NCI-H2107 (cell line): Measurements from ENCODE around the gene ALG1L2.
"Not testable (repeated sequence)": the region's sequence is repeated elsewhere in the genome, so short reads cannot be mapped to it uniquely, and the experiment has no call there.

Experiments used
- DNase-seq: peaks from one replicate; lab custom pipeline; 2025; lab: John Stamatoyannopoulos, UW

ALG1L2 gene

GRCh38 chr3:130094491-130094941, 12.9 kb downstream of the ALG1L2 start:
- DNase-seq: not testable (repeated sequence)

GRCh38 chr3:130095858-130096257, 14.2 kb downstream of the ALG1L2 start:
- DNase-seq: not testable (repeated sequence)

GRCh38 chr3:130097096-130097495, 15.5 kb downstream of the ALG1L2 start:
- DNase-seq: not testable (repeated sequence)

GRCh38 chr3:130097690-130098638, 16.3 kb downstream of the ALG1L2 start:
- DNase-seq: not testable (repeated sequence)

GRCh38 chr3:130098639-130099385, 17.2 kb downstream of the ALG1L2 start:
- DNase-seq: not testable (repeated sequence)

GRCh38 chr3:130102545-130102944, 20.9 kb downstream of the ALG1L2 start:
- not testable (repeated sequence) for DNase-seq

- not testable (repeated sequence) for DNase-seq
Measured at GRCh38 chr3:130104191-130104590, 22.6 kb downstream of the ALG1L2 start.

GRCh38 chr3:130107333-130107995, 25.8 kb downstream of the ALG1L2 start:
- DNase-seq: not testable (repeated sequence)

GRCh38 chr3:130108836-130109585, 27.4 kb downstream of the ALG1L2 start:
- not testable (repeated sequence) for DNase-seq

- not testable (repeated sequence) for DNase-seq
Measured at GRCh38 chr3:130110386-130111169, 28.9 kb downstream of the ALG1L2 start.

GRCh38 chr3:130111185-130111864, 29.7 kb downstream of the ALG1L2 start:
- peak; percentile 92 for DNase-seq

GRCh38 chr3:130111865-130112747, 30.5 kb downstream of the ALG1L2 start:
- DNase-seq: peak; percentile 79

GRCh38 chr3:130112748-130113073, 31.1 kb downstream of the ALG1L2 start:
- not testable (repeated sequence) for DNase-seq

GRCh38 chr3:130115400-130115799, 33.8 kb downstream of the ALG1L2 start:
- not testable (repeated sequence) for DNase-seq

- no peak for DNase-seq
Measured at GRCh38 chr3:130117933-130118332, 36.3 kb downstream of the ALG1L2 start.

GRCh38 chr3:130119824-130120223, 38.2 kb downstream of the ALG1L2 start:
- DNase-seq: peak; percentile 69

- DNase-seq: not testable (repeated sequence)
Measured at GRCh38 chr3:130120291-130120690, 38.7 kb downstream of the ALG1L2 start.

GRCh38 chr3:130122891-130123775, 41.5 kb downstream of the ALG1L2 start:
- not testable (repeated sequence) for DNase-seq
